K562 (cell line): ENCODE results near the gene IL24. TPM values are rescaled to one million over a fixed set of nuclear protein-coding genes. Genes with fewer than 3 reads are reported as not detected.

Source experiments
- ATAC-seq: fragments of 200-7000 bp; cut with Tn5 transposase; 3 replicates; pipeline ENCODE4 v1.9.1; 2020; ENCODE audit warnings: moderate library complexity
- BruUV-seq: library from RNA; stranded (reverse); fragments of 400-500 nt; replicated peaks from 2 replicates; lab custom pipeline; 2021; lab: Mats Ljungman, UMichigan
- CTCF ChIA-PET: fragments of 300-600 bp; formaldehyde crosslinking; extraction: SDS; loops from one replicate; lab custom pipeline; 2021; ENCODE audit warnings: low intra/inter-chr PET ratio; lab: Yijun Ruan, JAX
- POLR2A ChIA-PET: fragments of 300-600, 350-650 bp; sonication (Branson Sonifier 250); formaldehyde crosslinking; extraction: SDS; loops from one replicate; lab custom pipeline; 2021; ENCODE audit warnings: antibody characterized with exemption, inconsistent platforms; lab: Yijun Ruan, JAX
- DNase-seq, 4 experiments: peaks; one replicate each; pipeline versions ENCODE4 v3.0.0 to v3.0.0-alpha.2; 2011 to 2018; ENCODE audit warnings: low spot score in 3 of 4, mixed read lengths in 3 of 4; ENCODE audit errors: extremely low read depth in 1 of 4
- FAIRE-seq: peaks from 2 replicates; lab custom pipeline; 2011; peaks lifted over from hg19 to GRCh38; lab: Jason Lieb, UNC
- H2AFZ ChIP-seq: 2 replicates; pipeline ENCODE4 v1.6.0; 2011; ENCODE audit warnings: low read depth, low read length, control low read depth, inconsistent platforms
- H3K27ac ChIP-seq: fragments of 200-600 bp; 3 replicates; pipeline ENCODE4 v1.8.0; 2011; ENCODE audit warnings: low read depth, mild to moderate bottlenecking, control low read depth, inconsistent platforms, low read length, moderate library complexity, mixed read lengths; ENCODE audit errors: extremely low read depth
- H3K27me3 ChIP-seq, 2 experiments: fragments of 300-600 bp in 1 of 2; 2 replicates in 1 of 2; 3 replicates in 1 of 2; pipeline versions ENCODE4 v1.6.0 to v1.8.0; 2011; ENCODE audit warnings: inconsistent platforms in 2 of 2, low read length in 2 of 2, mild to moderate bottlenecking in 1 of 2, mixed read lengths in 1 of 2, moderate library complexity in 1 of 2; ENCODE audit not compliant: control insufficient read depth in 2 of 2, insufficient read depth in 2 of 2
- H3K36me3 ChIP-seq: fragments of 300-600 bp; 3 replicates; pipeline ENCODE4 v1.8.0; 2011; ENCODE audit warnings: mild to moderate bottlenecking, low read length, inconsistent platforms; ENCODE audit not compliant: control insufficient read depth, insufficient read depth
- H3K4me1 ChIP-seq, 2 experiments: fragments of 200-600 bp in 1 of 2; replicated peaks in 1 of 2; 2 replicates in 1 of 2; 3 replicates in 1 of 2; pipeline versions ENCODE4 v1.5.1 to v1.8.0; 2011; ENCODE audit warnings: inconsistent platforms in 2 of 2, low read length in 2 of 2, mild to moderate bottlenecking in 1 of 2, mixed read lengths in 1 of 2, moderate library complexity in 1 of 2; ENCODE audit not compliant: control insufficient read depth in 2 of 2, insufficient read depth in 2 of 2
- H3K4me2 ChIP-seq: 2 replicates; pipeline ENCODE4 v1.6.1; 2011; ENCODE audit warnings: low read length, control low read depth, inconsistent platforms, mixed read lengths; ENCODE audit not compliant: insufficient read depth
- H3K4me3 ChIP-seq: fragments of 200-600 bp; sonication (generic), shearing (Covaris generic); 2 replicates; pipeline ENCODE4 v1.5.1; 2016; ENCODE audit warnings: control low read depth, inconsistent platforms
- H3K79me2 ChIP-seq: fragments of 200-600 bp; 3 replicates; pipeline ENCODE4 v1.8.0; 2011; ENCODE audit warnings: low read length, inconsistent platforms; ENCODE audit not compliant: control insufficient read depth, insufficient read depth
- H3K9ac ChIP-seq, 2 experiments: 2 replicates each; pipeline versions ENCODE4 v1.6.0 to v1.6.1; 2011; ENCODE audit warnings: low read depth in 2 of 2, low read length in 2 of 2, control low read depth in 1 of 2, inconsistent platforms in 1 of 2, mild to moderate bottlenecking in 1 of 2, mixed read lengths in 1 of 2; ENCODE audit not compliant: insufficient read depth in 1 of 2
- H3K9me1 ChIP-seq: one replicate; pipeline ENCODE4 v1.6.0; 2011; ENCODE audit warnings: inconsistent platforms, mild to moderate bottlenecking, low read length, moderate library complexity; ENCODE audit not compliant: control insufficient read depth, insufficient read depth
- H3K9me3 ChIP-seq: replicated peaks from 2 replicates; pipeline ENCODE4 v1.5.1; 2011; ENCODE audit warnings: low read depth, low read length, inconsistent platforms; ENCODE audit not compliant: control insufficient read depth, insufficient read depth
- H4K20me1 ChIP-seq: replicated peaks from 2 replicates; pipeline ENCODE4 v1.6.1; 2011; ENCODE audit warnings: low read length, inconsistent platforms, mixed read lengths; ENCODE audit not compliant: control insufficient read depth, insufficient read depth
- PML ChIP-seq: IDR thresholded peaks from 2 replicates; pipeline ENCODE4 v1.6.1; 2012; ENCODE audit warnings: low read length, inconsistent platforms
- SMAD2 ChIP-seq: fragments of 150-350 bp; IDR thresholded peaks from 2 replicates; pipeline ENCODE4 v1.6.1; 2014; ENCODE audit warnings: low read depth, mild to moderate bottlenecking, low read length
- TCF3 ChIP-seq: sonication (generic); formaldehyde crosslinking; IDR thresholded peaks from 2 replicates; pipeline ENCODE4 v1.4.0; 2020; ENCODE audit warnings: mild to moderate bottlenecking, missing genetic modification reagents
- U2AF1 ChIP-seq: fragments of 200-400 bp; formaldehyde crosslinking; optimal IDR thresholded peaks from 2 replicates; pipeline ENCODE3; 2017; ENCODE audit warnings: mild to moderate bottlenecking, low read depth, low read length, moderate library complexity
- ZNF311 ChIP-seq: fragments of 250-450 bp; sonication (Bioruptor Pico); IDR thresholded peaks from 2 replicates; pipeline ENCODE4 v1.4.0; 2020; ENCODE audit warnings: mild to moderate bottlenecking, moderate library complexity
- WGBS: fragments of 100-300 bp; shearing (Covaris generic); methylation state at CpG from one replicate; pipeline ENCODE4 v1.1.6; 2016; ENCODE audit warnings: low coverage, mixed read lengths; ENCODE audit not compliant: insufficient coverage; ENCODE audit errors: missing lambda C conversion rate; 5-methylcytosine and 5-hydroxymethylcytosine counted together
- in situ Hi-C: fragments of 300-500 bp; cut with MboI; formaldehyde crosslinking; loops from 4 replicates; pipeline ENCODE4 v1.15.0; 2018; ENCODE audit warnings: inconsistent platforms, mixed read lengths
- intact Hi-C: fragments of 100-400 bp; cut with micrococcal nuclease; formaldehyde crosslinking; loops from 2 replicates; pipeline ENCODE4 v1.14.2; 2022
- polyA plus RNA-seq, 8 experiments: library from polyadenylated mRNA; depleted of rRNA in 4 of 8; stranded (reverse) in 5 of 8; unstranded in 3 of 8; fragments of >200 nt; fragmentation: Nextera tagmentation in 2 of 8; fragmentation: Illumina TruSeq in 1 of 8; extraction: Ambion mirVana in 2 of 8; extraction: Trizol in 1 of 8; gene quantifications; 2 replicates each; pipeline versions ENCODE4 v1.2.1 to v1.2.3, GENCODE V29; 2011 to 2014; ENCODE audit warnings: inconsistent platforms in 1 of 8, missing spikeins in 1 of 8
- total RNA-seq, 7 experiments: library from RNA; depleted of rRNA in 6 of 7; stranded (reverse); fragments of >200 nt in 6 of 7; fragmentation: Illumina TruSeq in 2 of 7; extraction: Trizol in 2 of 7; gene quantifications; 2 replicates each; pipeline versions ENCODE4 v1.2.1 to v1.2.3, GENCODE V29; 2011 to 2021; ENCODE audit warnings: low replicate concordance in 1 of 7

IL24 gene
- total and polyA plus RNA-seq, 9 of the 15 experiments (the other 6 are each of a cell fraction or from before 2014, with no cell fraction given), result 0.04 to 0.19 TPM; not detected in 7

GRCh38 chr1:206930210-206930798 lies 33.1 kb downstream of the IL24 start:
- in situ Hi-C loops, result loop anchor here (10.0 kb wide), 1 partner anchor 144 kb away; no protein-coding TSS in a partner anchor
- BruUV-seq, result no TSS peak
- Histone ChIP-seq H3K27ac (no peak overlapping the region), H3K36me3 (no peaks in the 10 kb centered on the region), H4K20me1 (no peaks in the 10 kb centered on the region), H3K27me3 (no peaks in the 10 kb centered on the region), H3K4me1 (peaks cover 5 to 16% of the 10 kb centered on the region in 2 experiments), H3K9ac (no peak overlapping the region), H3K4me2 (no peak overlapping the region), H2AFZ (peak overlapping the region; percentile 28; the same call in 1 of the 2 replicates), H3K9me3 (no peaks in the 10 kb centered on the region), H3K79me2 (no peaks in the 10 kb centered on the region), H3K4me3 (no peak overlapping the region), H3K9me1 (no peaks in the 10 kb centered on the region)
- no peak for TF ChIP-seq ZNF311 (CRISPR knock-in tag)
- no peak for TF ChIP-seq U2AF1
- no peak for TF ChIP-seq SMAD2
- no peak for TF ChIP-seq TCF3 (CRISPR knock-in tag)
- TF ChIP-seq PML, result no peak
- ChIA-PET POLR2A (no interaction called here), CTCF (no interaction called here)
- ATAC-seq, result no peak
- intact Hi-C loops, result loop anchor here (5.0 kb wide), 1 partner anchor 477 kb away; no protein-coding TSS in a partner anchor
- no peak for DNase-seq
- FAIRE-seq, result no peak
- 59% methylated on average over 17 of the region's 17 CpGs for WGBS
